OCI-LY1 (cell line): Measurements from ENCODE around the gene MLLT3.

Source experiments
- EZH2 ChIP-seq: fragments of 200-600 bp; sonication (generic), shearing (Covaris generic); IDR thresholded peaks from 2 replicates; pipeline ENCODE4 v1.8.0; 2017; ENCODE audit warnings: borderline replicate concordance, mixed run types, mild to moderate bottlenecking, antibody characterized with exemption, low read length, moderate library complexity, mixed read lengths
- TF ChIP-seq, protein P1 (sequence below): fragments of 200-600 bp; sonication (generic), shearing (Covaris generic); IDR thresholded peaks from 2 replicates; pipeline ENCODE4 v1.5.1; 2017; ENCODE audit warnings: mild to moderate bottlenecking, antibody characterized with exemption, low read length, moderate library complexity, mixed read lengths

GRCh38 chr9:20636888-20637440 lies 14.7 kb upstream of the MLLT3 start:
- TF ChIP-seq, protein P1, sequence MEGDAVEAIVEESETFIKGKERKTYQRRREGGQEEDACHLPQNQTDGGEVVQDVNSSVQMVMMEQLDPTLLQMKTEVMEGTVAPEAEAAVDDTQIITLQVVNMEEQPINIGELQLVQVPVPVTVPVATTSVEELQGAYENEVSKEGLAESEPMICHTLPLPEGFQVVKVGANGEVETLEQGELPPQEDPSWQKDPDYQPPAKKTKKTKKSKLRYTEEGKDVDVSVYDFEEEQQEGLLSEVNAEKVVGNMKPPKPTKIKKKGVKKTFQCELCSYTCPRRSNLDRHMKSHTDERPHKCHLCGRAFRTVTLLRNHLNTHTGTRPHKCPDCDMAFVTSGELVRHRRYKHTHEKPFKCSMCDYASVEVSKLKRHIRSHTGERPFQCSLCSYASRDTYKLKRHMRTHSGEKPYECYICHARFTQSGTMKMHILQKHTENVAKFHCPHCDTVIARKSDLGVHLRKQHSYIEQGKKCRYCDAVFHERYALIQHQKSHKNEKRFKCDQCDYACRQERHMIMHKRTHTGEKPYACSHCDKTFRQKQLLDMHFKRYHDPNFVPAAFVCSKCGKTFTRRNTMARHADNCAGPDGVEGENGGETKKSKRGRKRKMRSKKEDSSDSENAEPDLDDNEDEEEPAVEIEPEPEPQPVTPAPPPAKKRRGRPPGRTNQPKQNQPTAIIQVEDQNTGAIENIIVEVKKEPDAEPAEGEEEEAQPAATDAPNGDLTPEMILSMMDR: no peak
- no peak for TF ChIP-seq EZH2
